ENCODE results near the gene SUN5. TPM values are rescaled to one million over a fixed set of nuclear protein-coding genes. Genes with fewer than 3 reads are reported as not detected.

The SUN5 gene
- total and polyA plus RNA-seq, 2 of the 8 experiments (the other 6 are each of a cell fraction or from before 2014, with no cell fraction given): not detected

GRCh38 chr20:33020278-33021161 is 16.3 kb upstream of the SUN5 start:
- FAIRE-seq (no peak), DNase-seq (ENCODE audit: low read depth in 1 of 2, low spot score in 2 of 2) (no peak)
- no peak overlapping the region for H2BK20ac ChIP-seq (ENCODE audit: low read length)
- H3K79me1 ChIP-seq (ENCODE audit: low read depth, low read length): no peaks in the 10 kb centered on the region
- H2BK5ac ChIP-seq (ENCODE audit: low read depth, low read length): no peak overlapping the region
- H3K23me2 ChIP-seq (ENCODE audit: low read depth, low read length): peaks cover 8% of the 10 kb centered on the region; the same call in 1 of the 2 replicates
- H3K9me3 ChIP-seq (ENCODE audit: insufficient read depth in 2 of 2, low read depth in 1 of 2, low read length in 1 of 2): no peaks in the 10 kb centered on the region
- no peaks in the 10 kb centered on the region for H3K79me2 ChIP-seq (ENCODE audit: control insufficient read depth in 1 of 2, insufficient read depth in 2 of 2, low read length in 2 of 2)
- H3K36me3 ChIP-seq (ENCODE audit: control insufficient read depth in 2 of 4, insufficient read depth in 4 of 4, low read length in 3 of 4): no peaks in the 10 kb centered on the region
- 91% methylated on average over 18 of the region's 18 CpGs; no CpG with 5 or more reads in 1 of the 2 experiments for WGBS, 2 experiments (ENCODE audit: extremely low coverage in 1 of 2, insufficient coverage in 1 of 2, insufficient read length in 1 of 2, insufficient replicate concordance in 2 of 2, low coverage in 1 of 2, low lambda C conversion rate in 2 of 2, missing lambda C conversion rate in 1 of 2)
- no peak overlapping the region for H4K91ac ChIP-seq (replicated peaks; ENCODE audit: insufficient read length, low read length)
- H3K18ac ChIP-seq (ENCODE audit: extremely low read depth, low read length): no peak overlapping the region
- CTCF ChIA-PET (ENCODE audit: partially characterized antibody): interaction anchor here (1.1 to 11.8 kb wide), 3 partner anchors 17 to 368 kb away, joined by 3 to 86 read pairs (median 3); partner anchors contain the start of genes BPIFB2 and SUN5
- H3K4me2 ChIP-seq (ENCODE audit: insufficient read depth in 1 of 2, low read depth in 2 of 2, low read length in 2 of 2): no peak overlapping the region
- H3K14ac ChIP-seq (ENCODE audit: insufficient read length): no peak overlapping the region
- no peak overlapping the region for H3K4me3 ChIP-seq (ENCODE audit: extremely low read depth in 1 of 4, insufficient read depth in 2 of 4, low read depth in 3 of 4, low read length in 4 of 4)
- no peak overlapping the region for H4K8ac ChIP-seq (ENCODE audit: extremely low read depth, insufficient read depth, low read length)
- no peaks in the 10 kb centered on the region for H3K4me1 ChIP-seq (replicated peaks in 1 of 4; ENCODE audit: control insufficient read depth in 3 of 4, insufficient read depth in 4 of 4, low read length in 3 of 4)
- H4K20me1 ChIP-seq (replicated peaks in 1 of 2; ENCODE audit: control insufficient read depth in 1 of 2, insufficient read depth in 2 of 2, low read length in 2 of 2): peaks cover 2 to 3% of the 10 kb centered on the region in 2 experiments
- H2BK12ac ChIP-seq (ENCODE audit: low read depth, low read length): no peak overlapping the region; the same call in 1 of the 2 replicates
- H3K4ac ChIP-seq (replicated peaks; ENCODE audit: insufficient read length, low read depth, low read length): no peak overlapping the region
- no peak overlapping the region for H3K56ac ChIP-seq (replicated peaks; ENCODE audit: insufficient read length, low read depth, low read length)
- no peak overlapping the region for H3K9ac ChIP-seq (replicated peaks in 1 of 4; ENCODE audit: extremely low read depth in 1 of 4, low read depth in 3 of 4, low read length in 3 of 4)
- H3K27me3 ChIP-seq (replicated peaks in 1 of 4; ENCODE audit: control insufficient read depth in 3 of 4, extremely low read depth in 1 of 4, insufficient read depth in 3 of 4, low read length in 3 of 4): no peaks in the 10 kb centered on the region
- POLR2A ChIA-PET (ENCODE audit: partially characterized antibody): interaction anchor here (0.6 kb wide), 1 partner anchor 151 kb away, joined by 4 read pairs; no protein-coding TSS in a partner anchor
- H2AFZ ChIP-seq (ENCODE audit: low read length): no peak overlapping the region
- H3K27ac ChIP-seq (ENCODE audit: low read depth, low read length): no peak overlapping the region
- no peak for TF ChIP-seq SAP30 (IDR thresholded peaks at IDR 0.05; ENCODE audit: insufficient read depth, insufficient replicate concordance, low read length)
- no peak for TF ChIP-seq POLR2AphosphoS5 (IDR thresholded peaks at IDR 0.05; ENCODE audit: low read depth, low read length)
- no peak for TF ChIP-seq NRF1 (IDR thresholded peaks at IDR 0.05; ENCODE audit: low read depth, low read length)
- no peak for TF ChIP-seq RAD21 (IDR thresholded peaks at IDR 0.05 in 1 of 2, conservative IDR thresholded peaks at IDR 0.05 in 1 of 2; ENCODE audit: low read depth in 2 of 2, low read length in 2 of 2)
- no peak for TF ChIP-seq CTBP2 (IDR thresholded peaks at IDR 0.05; ENCODE audit: borderline replicate concordance, insufficient read depth, insufficient read length, low read length)
- TF ChIP-seq SIN3A (conservative IDR thresholded peaks at IDR 0.05 in 1 of 2, IDR thresholded peaks at IDR 0.05 in 1 of 2; ENCODE audit: low read depth in 1 of 2, low read length in 2 of 2): no peak
- H3K23ac ChIP-seq (ENCODE audit: insufficient read length): no peak overlapping the region
- H2AK5ac ChIP-seq (ENCODE audit: low read depth, low read length): no peak overlapping the region
- no peak overlapping the region for H2BK120ac ChIP-seq (replicated peaks; ENCODE audit: low read depth, low read length)
- H2BK15ac ChIP-seq (ENCODE audit: low read length): no peak overlapping the region
- H4K5ac ChIP-seq (ENCODE audit: insufficient read length, low read depth, low read length): no peak overlapping the region
